Measurements from ENCODE around the gene FBN1. TPM values are rescaled to one million over a fixed set of nuclear protein-coding genes. Genes with fewer than 3 reads are reported as not detected.

FBN1 gene
- total RNA-seq, 1 donor from 2014 or later, result 37.1 TPM

DNA sequence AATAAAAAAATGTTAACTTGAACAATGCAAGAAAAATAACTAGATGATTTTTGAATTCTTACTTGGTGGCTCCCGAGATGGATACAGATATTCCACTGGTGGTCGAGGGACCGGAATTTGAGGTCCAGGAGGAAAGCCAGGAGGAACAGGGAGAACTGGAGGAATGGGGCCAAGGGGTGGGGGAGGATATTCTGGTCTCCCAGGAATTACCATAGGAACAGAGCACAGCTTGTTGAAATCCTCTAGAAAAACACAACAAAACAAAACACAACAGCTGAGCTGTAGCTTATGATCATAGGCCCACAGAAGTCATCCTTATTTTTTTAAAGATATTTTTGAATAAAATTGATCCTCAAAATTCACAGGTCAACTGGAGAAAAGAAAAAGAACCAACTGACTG is 129.4 kb downstream of the FBN1 start:
- DNase-seq (ENCODE audit: low spot score), result no peak

DNA sequence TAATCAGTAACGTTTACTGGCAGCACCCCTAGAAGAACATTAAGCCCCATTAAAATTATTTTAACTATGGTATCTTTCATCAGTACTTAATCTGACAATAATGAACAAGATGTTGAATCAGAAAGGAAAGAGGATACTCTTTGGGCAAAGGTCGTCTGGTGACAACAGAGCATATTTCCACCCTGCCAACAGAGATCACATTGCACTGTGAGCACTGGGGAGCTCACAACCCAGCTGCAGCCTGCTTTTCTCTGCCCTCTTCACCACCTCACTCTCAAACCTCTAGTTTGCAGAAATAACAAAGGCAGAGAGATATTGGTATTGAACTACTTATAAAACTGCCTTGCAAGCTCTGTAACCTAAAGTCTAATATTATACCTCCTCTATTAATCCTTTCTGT is 130.0 kb downstream of the FBN1 start:
- DNase-seq (ENCODE audit: low spot score), result no peak

DNA sequence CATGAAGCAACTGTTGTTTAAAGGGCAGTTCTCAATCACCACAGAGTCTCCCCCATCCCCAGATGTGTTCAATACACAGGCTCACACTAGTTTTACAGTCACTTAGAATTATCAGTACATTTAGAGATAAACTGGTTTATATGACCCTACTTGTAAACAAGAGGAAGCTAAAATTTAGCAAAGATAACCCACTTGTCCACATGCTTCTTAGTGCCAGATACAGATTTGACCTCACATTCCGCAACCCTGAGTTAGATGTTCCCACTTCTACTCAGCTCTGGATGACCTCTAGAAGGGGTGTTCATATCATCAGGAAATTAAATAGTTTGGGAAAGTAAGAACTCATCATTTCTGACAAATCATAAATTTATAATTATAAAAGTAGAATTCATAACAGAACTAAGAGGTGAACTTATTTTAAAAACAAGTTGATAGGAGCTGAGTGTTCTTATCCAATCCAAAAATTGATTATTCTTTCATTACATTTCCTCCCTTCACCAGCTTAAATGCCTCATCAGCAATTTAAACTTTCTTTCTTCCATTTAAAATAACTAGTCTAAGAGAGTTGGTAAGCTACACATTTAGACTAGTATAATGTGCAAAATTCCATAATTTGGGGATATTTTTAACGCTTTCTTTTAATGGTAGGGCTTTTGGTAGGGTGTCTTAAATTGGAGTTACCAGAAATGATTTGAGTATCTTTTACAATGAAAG is 131.2 kb downstream of the FBN1 start:
- DNase-seq (ENCODE audit: low spot score), result no peak

DNA sequence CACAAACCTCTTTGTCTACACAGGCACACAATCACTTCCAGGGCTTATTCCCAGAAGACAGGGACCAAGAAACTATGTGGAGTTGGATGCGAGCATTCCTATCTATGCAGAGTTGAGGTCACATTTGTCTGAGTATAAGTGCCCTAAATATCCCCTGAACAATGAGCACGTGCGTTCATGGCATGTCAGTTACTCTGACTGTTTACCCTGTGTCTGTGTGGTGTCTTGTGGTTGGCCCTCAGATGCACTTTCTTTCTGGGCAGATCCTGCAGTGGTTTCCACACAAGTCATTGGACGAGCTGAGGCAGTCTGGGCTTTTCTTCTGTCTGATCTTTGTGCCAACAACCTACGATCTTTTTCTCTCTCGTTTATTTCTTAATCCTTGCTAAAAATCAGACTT is 134.5 kb downstream of the FBN1 start:
- no peak for DNase-seq (ENCODE audit: low spot score)

DNA sequence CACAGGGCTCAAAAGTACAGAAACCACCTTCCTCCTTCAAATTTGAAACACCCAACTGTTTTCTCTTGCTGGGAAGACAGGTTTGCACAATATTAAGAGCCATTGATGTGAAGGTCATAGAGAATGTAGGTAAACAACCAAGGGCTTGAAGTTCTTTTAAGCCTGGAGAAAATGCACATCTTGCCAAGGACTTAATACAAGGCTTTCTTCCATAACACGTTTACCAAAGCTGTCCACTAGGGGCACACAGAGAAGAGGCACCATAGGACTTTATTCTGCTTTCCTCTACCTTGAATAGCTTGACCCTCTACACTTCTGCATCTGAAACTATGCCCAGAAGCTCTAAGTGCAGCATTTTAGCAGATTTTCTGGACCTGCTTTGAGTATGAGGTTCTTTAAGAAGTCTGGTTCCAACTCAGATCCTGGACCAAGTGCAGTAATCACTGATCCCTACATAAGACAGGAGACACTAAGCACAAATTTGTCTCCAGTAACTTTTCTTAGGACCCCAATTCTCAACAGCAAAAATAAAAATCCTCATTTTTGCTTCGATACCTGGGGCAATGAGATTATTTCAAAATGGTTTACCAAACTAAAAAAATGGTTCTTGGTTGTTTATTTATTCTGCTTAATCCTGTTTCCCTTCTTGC is 138.0 kb downstream of the FBN1 start:
- no peak for DNase-seq (ENCODE audit: low spot score)

DNA sequence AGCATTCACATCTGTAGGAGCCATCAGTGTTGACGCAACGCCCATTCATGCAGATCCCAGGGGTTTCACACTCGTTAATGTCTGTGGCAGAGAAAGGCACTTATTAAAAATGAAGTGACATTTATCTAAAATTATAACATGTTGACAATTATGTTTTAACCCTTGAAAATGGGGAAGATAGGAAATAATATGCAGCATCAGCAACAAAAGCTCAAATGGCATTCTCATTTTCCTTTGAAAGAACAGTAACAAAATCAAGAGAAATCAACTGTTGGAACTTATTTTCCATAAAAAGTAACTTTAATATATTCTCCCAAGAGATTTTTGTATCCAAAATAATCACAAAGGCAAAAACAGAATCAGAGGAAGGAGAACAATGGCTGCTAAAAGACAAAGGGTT is 140.4 kb downstream of the FBN1 start:
- no peak for DNase-seq (ENCODE audit: low spot score)

DNA sequence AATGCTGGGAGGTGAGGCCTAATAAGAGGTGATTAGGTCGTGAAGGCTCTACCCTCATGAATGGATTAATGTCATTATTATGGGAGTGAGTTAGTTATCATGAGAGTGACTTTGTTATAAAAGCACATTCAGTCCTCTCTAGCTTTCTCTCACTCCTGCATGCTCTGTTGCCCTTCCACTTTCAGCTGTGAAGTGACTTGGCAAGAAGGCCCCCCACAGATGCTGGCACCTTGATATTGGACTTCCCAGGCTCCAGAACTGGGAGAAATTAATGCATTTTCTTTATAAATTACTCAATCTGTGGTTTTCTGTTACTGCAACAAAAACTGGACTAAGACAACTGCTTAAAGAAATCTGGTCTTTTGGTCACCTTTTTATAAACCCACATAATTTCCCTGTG is 144.3 kb downstream of the FBN1 start:
- DNase-seq (ENCODE audit: low spot score), result no peak

DNA sequence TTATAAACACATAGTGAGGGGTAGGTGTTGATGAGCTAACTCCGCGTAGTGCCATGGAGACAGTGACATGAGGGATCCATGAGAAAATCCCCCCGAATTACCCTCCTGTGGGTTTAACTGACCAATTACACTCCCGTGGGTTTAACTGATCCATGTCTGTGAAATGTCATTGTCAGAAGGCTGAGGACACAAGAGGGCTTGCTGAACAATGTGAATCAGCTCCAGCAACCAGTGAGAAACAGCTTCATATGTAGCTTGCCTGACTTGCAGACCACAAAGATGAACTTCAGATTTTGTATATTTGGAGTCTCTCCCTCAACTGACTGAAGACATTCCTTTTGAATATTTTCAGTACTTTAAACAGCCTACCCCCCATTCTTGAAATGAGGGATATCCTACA is 144.9 kb downstream of the FBN1 start:
- no peak for DNase-seq (ENCODE audit: low spot score)

DNA sequence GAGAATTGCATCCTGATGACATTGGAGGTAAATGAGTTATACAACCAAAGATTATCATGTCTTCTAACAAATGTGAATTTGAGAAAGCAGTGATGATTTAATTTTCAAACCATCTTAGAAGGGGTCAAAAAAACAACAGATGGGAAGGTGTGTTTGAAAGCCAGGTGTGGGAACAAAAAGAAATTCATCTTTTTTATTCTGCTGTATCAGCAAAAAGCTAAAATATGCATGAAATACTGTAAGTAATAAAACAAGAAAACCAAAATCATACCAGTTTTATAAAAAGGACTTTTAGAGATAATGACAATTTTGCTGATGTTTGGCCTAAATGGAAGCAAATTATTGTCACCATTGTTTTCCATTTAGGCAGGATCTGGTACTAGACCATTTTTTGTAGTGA is 145.5 kb downstream of the FBN1 start:
- no peak for DNase-seq (ENCODE audit: low spot score)

DNA sequence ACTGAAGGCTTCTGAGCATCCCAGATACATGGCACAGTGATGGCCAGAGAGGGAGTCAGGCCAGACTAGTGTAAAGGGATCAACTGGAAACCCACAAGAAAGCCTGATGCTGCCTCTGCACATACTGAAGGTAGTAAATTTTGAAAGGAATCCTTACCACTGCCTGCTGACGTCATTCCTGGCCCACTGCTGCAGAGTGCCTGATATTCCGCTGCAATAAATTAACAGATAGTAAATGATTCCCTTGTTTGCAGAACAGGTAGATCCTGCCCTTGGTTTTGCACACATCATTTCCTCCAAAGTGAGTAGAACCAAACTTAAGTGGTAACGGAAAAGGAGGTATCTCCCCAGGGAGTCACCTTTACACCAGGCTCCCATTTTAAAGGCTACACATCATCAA is 146.7 kb downstream of the FBN1 start:
- DNase-seq (ENCODE audit: low spot score), result no peak

DNA sequence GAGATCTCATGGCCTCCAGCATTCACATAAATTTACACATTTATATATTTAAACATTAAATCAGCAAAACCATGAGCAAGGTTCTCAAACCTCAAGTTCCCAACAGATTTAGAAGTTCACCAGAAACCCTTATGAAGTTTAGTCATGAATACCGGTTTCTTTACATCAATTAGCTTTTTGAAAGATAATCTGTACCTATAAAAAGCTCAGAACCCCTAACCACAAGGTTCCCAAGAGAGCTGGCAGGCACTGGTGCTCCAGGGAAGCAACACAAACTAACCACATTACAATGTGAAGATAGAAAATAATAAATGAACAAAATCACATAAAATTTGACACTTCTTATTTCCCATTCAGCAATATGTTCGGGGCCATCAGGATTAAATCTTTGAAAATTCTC is 150.9 kb downstream of the FBN1 start:
- DNase-seq (ENCODE audit: low spot score), result no peak

DNA sequence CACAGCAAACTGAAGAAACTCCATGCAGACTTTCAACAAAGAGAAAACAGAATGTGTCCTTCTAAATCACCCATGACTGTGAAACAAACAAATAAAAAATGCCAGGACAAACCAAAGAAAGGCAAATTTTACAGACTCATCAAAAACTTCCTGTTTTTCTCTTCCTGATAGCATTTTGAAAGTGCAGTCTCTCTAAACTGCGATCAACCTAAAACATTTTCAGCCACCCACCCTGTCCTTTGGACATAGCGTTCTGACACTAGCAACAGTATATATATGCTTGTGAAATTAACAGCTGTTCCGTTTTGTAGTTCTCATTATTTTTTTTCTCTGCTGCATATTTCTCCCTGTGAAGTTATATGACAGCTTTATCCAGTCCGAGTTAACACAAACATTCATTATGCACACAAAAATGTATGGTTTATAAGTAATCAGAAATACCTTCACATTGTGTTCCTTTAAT is 151.7 kb downstream of the FBN1 start:
- DNase-seq (ENCODE audit: low spot score), result no peak

DNA sequence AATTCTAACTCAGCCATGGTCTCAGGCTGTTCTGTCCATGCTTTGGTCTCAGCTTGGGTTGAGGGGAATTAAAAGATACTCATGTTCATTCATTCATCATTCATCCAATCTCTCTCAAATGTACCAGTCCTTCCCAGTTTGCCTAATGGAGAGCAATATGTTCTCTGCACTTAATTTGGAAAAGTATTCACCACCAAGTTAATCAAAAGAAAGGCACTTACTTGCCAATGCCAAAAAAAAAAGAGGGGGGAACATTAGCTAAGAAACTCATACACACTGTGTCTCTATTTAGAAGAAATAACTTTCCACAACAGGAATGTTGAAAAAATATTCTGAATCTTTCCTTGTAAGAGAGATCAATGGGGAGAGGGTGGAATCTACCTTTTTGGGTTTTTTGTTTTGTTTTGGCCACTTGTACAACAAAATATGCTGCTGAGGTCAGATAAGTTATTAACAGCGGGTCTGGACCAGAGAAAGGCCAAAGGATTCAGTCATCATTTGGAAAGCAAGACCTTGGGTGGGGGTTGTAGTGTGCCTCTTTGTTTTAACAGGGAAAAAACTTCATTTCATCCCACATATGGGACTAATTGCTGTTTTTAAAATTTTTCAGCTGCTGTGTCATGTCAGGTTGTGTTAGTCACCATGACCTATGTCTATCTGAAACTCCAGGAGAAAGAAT is 152.3 kb downstream of the FBN1 start:
- DNase-seq (ENCODE audit: low spot score), result no peak

DNA sequence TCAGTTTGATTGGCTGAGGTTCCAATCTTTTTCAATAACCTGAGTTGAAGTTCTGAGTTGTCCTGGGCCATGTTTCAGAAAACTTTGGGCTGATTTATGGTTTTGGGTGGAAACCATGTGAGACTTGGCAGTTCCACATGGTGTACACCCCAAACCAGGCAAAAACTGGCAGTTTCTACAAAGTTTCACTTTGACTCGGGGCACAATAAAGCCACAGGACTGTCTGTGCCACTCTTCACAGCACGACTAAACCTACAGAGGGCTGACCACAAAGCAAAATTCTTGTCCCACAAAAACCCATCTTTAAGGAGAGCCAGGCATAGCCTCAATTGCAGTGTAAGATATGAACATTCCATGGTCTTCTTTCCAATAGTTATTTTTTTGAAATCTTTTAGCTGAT is 159.3 kb downstream of the FBN1 start:
- no peak for DNase-seq (ENCODE audit: low spot score)

DNA sequence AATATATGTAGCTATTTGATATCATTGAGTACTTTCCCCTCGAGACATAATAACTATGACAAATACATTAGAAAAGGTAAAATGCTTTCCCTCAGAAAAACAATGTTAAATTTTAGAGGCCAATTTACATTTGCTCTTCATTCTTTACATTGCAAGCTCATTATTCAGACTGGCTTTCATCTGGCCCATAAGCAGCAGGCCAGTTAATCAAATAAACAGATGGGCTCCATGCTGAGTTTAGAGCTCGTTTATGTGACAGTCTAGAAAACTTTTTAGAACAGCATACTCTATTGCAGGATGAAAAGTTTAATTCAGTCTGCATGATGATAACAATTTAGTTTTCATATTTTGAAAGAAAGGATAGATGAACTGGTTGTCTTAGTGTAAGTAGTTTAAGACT is 163.7 kb downstream of the FBN1 start:
- DNase-seq (ENCODE audit: low spot score), result no peak

DNA sequence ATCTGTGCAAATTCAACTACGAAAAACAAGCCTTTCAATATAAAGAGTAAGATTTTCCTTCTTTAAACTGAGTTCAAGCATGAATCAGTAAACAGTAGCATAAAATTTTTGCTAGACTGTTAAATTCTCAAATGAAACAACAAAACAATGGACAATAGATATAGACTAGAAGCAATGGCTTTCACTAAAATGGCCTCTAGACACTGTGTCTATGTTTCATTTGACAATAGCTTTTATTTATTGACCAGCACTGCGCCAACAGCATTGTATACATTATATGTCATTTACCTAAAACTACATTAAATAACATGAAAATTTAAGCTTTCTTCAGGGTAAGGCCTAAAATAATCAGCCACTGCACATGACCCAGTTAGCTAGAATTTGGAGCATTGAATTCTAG is 165.8 kb downstream of the FBN1 start:
- no peak for DNase-seq (ENCODE audit: low spot score)

DNA sequence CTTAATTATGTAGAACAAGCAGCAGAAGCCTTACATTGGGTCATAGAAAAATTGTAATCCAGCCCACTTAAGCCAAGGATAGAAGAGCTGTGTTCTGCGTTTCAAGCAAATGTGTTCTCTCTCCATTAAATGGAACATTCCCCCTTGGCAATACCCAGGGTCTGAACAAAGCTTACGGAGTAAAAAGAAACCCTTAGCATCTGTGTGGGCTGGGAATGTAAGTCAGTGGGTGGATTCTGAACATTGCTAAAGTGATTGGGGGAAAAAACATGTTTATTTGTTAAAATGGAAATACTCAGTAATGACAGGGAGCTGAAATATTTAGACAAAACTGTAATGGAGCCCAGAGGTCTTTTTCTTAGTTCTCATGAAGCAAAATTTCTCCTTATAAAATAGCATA is 166.9 kb downstream of the FBN1 start:
- DNase-seq (ENCODE audit: low spot score), result no peak

DNA sequence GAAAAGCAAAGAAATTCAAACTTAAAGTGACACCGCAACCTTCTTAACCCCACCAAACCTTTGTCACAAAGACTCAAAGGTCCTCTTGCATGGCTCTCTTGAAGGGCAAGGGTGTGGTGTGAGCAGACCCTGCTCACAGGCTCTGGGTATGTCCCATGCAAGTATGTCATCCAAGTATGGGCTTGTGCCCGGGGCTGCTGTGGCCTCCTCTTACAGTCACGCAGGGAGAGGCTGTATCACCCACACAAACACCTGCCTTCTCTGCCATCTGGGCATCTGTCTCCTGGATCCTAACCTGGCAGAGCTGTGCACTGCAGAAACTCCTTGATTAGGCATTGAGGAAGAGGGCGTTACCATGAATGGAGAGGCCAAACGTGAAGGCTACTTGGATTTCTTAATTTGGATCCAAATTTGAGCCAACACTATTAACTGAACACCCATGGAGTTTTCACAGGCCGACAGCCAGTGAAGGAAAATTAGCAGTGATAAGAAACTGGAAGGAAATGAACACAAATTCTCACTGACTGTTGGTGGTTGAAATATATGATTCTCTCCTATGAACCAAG is 167.6 kb downstream of the FBN1 start:
- no peak for DNase-seq (ENCODE audit: low spot score)

DNA sequence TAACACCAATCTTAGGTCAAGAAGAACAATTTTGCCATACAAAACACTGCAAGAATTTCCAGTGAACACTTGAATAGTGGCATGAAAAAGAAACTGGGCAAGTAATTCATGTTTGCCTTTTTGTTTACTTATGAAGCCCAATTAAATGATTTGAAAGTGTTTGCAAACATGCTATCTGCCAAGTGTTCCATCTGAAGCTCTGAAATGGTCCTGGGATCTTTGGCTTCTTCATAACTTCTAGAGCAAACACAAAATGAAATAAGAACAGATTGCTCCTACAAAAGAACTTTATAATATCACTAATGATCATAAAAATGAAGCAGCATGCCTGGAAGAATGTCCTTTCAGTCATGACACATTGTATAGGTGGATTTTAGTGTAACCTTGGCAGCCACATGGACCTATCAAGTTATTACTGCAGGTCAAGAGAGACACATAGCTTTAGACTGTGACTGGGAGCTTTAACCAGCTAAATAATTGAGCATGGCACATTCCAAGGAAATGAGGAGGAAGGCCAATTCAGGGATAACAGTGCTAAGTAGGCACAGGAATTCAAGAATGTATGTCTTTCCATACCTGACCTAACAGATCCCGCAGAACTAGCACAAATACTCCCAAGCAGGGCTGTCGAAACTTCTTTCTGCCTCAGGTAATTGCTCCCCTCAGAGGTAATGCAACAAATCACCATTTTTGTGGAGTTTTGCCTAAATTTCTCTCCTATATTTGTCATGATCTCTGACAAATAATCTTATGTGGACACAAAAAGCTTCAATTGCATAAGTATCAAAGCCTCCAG is 169.7 kb downstream of the FBN1 start:
- DNase-seq (ENCODE audit: low spot score), result no peak

DNA sequence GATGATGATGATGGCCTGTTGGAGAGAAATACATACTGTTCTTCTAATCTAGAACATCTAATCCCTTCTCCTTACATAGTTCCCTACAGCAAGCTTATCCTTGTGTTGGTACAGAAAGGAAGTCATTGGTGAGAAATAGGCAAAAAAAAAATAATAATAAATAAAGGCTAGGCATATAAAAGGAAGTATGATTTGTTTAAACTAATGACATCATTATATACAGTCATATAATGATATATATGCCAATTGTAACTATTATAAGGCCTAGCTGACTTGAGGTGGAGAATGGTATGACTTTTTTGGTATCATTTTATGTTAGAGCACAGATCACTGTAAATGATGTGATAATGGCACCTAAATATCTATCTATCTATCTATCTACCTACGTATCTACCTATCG is 171.8 kb downstream of the FBN1 start:
- DNase-seq (ENCODE audit: low spot score), result no peak

DNA sequence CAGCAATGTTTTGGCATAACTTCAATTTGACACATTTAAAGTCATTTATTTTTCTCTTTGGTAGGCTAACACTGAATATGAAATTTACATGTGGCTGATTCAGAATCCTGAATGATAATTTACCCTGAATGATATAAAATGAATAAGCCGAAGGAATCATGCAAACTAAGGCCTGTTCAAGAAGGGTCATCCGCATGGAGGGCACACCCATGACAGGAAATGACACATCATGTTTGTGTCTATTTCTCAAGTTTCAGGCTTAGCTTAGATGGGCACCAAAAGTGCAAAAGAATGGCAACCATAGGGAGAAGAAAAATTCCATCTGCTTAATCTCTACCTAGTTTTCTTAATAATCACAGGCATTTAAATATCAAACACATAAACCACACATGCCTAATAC is 172.8 kb downstream of the FBN1 start:
- DNase-seq (ENCODE audit: low spot score), result no peak

DNA sequence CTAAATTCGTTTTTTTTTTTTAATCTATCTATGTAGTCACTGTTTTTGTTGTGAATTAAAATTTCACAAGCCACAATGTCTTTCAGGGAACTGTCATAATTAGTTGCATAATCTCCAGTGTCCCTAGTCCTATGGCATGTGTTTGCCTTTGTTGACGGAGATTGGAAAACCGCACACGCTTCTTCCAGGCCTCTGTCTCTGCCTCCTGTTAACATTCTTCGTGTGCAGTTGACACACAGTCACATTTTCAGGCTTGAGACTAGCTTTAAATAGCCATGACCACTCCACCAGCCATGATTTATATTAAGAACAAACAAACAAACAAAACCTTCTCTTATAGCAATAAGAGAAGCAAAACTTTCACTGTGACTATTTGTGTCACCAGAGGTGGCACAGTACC is 174.4 kb downstream of the FBN1 start:
- DNase-seq (ENCODE audit: low spot score), result no peak

All from ureter (tissue), 1 donor.